ENCODE data around the gene TBL1X.

TBL1X gene

GRCh38 chrX:9746148-9746888, 281.5 kb downstream of the TBL1X start:
- Histone ChIP-seq H3K4me3 (ENCODE audit: low read length) (no peak overlapping the region), H3K36me3 (replicated peaks; ENCODE audit: low read depth, low read length) (no peaks in the 10 kb centered on the region), H3K4me1 (ENCODE audit: low read length) (peaks cover 17% of the 10 kb centered on the region), H3K9me3 (ENCODE audit: insufficient read depth, low read length) (no peaks in the 10 kb centered on the region), H3K27ac (ENCODE audit: low read length) (no peak overlapping the region), H4K20me1 (ENCODE audit: insufficient read depth, low read length) (no peaks in the 10 kb centered on the region), H3K27me3 (ENCODE audit: low read depth, low read length) (no peaks in the 10 kb centered on the region), H3K4me2 (ENCODE audit: low read length) (no peak overlapping the region), H3K9ac (ENCODE audit: low read length) (no peak overlapping the region), H2AFZ (ENCODE audit: low read depth, low read length) (no peak overlapping the region), H3K79me2 (ENCODE audit: low read length) (no peaks in the 10 kb centered on the region)
- TF ChIP-seq EZH2phosphoT487 (IDR thresholded peaks at IDR 0.05; ENCODE audit: low read depth): no peak
- TF ChIP-seq CTCF (IDR thresholded peaks at IDR 0.05; ENCODE audit: low read depth, low read length): no peak

- H2AFZ ChIP-seq (ENCODE audit: low read depth, low read length): no peak overlapping the region
- H3K36me3 ChIP-seq (replicated peaks; ENCODE audit: low read depth, low read length): no peaks in the 10 kb centered on the region
- no peaks in the 10 kb centered on the region for H3K27me3 ChIP-seq (ENCODE audit: low read depth, low read length)
- H3K79me2 ChIP-seq (ENCODE audit: low read length): no peaks in the 10 kb centered on the region
- no peak overlapping the region for H3K27ac ChIP-seq (ENCODE audit: low read length)
- H3K4me2 ChIP-seq (ENCODE audit: low read length): no peak overlapping the region
- H3K4me3 ChIP-seq (ENCODE audit: low read length): no peak overlapping the region
- no peaks in the 10 kb centered on the region for H3K9me3 ChIP-seq (ENCODE audit: insufficient read depth, low read length)
- TF ChIP-seq CTCF (IDR thresholded peaks at IDR 0.05; ENCODE audit: low read depth, low read length): no peak
- no peak for TF ChIP-seq EZH2phosphoT487 (IDR thresholded peaks at IDR 0.05; ENCODE audit: low read depth)
- peaks cover 17% of the 10 kb centered on the region for H3K4me1 ChIP-seq (ENCODE audit: low read length)
- no peaks in the 10 kb centered on the region for H4K20me1 ChIP-seq (ENCODE audit: insufficient read depth, low read length)
- H3K9ac ChIP-seq (ENCODE audit: low read length): no peak overlapping the region
Observed at GRCh38 chrX:9747644-9748043, 282.8 kb downstream of the TBL1X start.

- peak overlapping the region; percentile 22; the same call in 1 of the 2 replicates for H3K4me2 ChIP-seq (ENCODE audit: low read length)
- H3K27me3 ChIP-seq (ENCODE audit: low read depth, low read length): no peaks in the 10 kb centered on the region
- no peak overlapping the region for H3K9ac ChIP-seq (ENCODE audit: low read length)
- no peaks in the 10 kb centered on the region for H4K20me1 ChIP-seq (ENCODE audit: insufficient read depth, low read length)
- no peak for TF ChIP-seq EZH2phosphoT487 (IDR thresholded peaks at IDR 0.05; ENCODE audit: low read depth)
- no peak for TF ChIP-seq CTCF (IDR thresholded peaks at IDR 0.05; ENCODE audit: low read depth, low read length)
- H3K4me1 ChIP-seq (ENCODE audit: low read length): peaks cover 17% of the 10 kb centered on the region
- H2AFZ ChIP-seq (ENCODE audit: low read depth, low read length): no peak overlapping the region
- no peaks in the 10 kb centered on the region for H3K9me3 ChIP-seq (ENCODE audit: insufficient read depth, low read length)
- no peaks in the 10 kb centered on the region for H3K36me3 ChIP-seq (replicated peaks; ENCODE audit: low read depth, low read length)
- no peak overlapping the region for H3K27ac ChIP-seq (ENCODE audit: low read length)
- no peak overlapping the region for H3K4me3 ChIP-seq (ENCODE audit: low read length)
- H3K79me2 ChIP-seq (ENCODE audit: low read length): no peaks in the 10 kb centered on the region
Observed at GRCh38 chrX:9749146-9749692, 284.4 kb downstream of the TBL1X start.

GRCh38 chrX:9757366-9757765, 292.5 kb downstream of the TBL1X start:
- no peak overlapping the region for H3K4me3 ChIP-seq (ENCODE audit: low read length)
- H3K27me3 ChIP-seq (ENCODE audit: low read depth, low read length): no peaks in the 10 kb centered on the region
- no peaks in the 10 kb centered on the region for H4K20me1 ChIP-seq (ENCODE audit: insufficient read depth, low read length)

More at GRCh38 chrX:9757366-9757765, 292.5 kb downstream of the TBL1X start:
- Histone ChIP-seq H3K79me2 (ENCODE audit: low read length) (no peaks in the 10 kb centered on the region), H3K9ac (ENCODE audit: low read length) (no peak overlapping the region), H3K9me3 (ENCODE audit: insufficient read depth, low read length) (no peaks in the 10 kb centered on the region), H3K27ac (ENCODE audit: low read length) (no peak overlapping the region), H3K4me1 (ENCODE audit: low read length) (no peaks in the 10 kb centered on the region), H2AFZ (ENCODE audit: low read depth, low read length) (no peak overlapping the region), H3K36me3 (replicated peaks; ENCODE audit: low read depth, low read length) (no peaks in the 10 kb centered on the region), H3K4me2 (ENCODE audit: low read length) (no peak overlapping the region)
- TF ChIP-seq EZH2phosphoT487 (IDR thresholded peaks at IDR 0.05; ENCODE audit: low read depth): no peak
- TF ChIP-seq CTCF (IDR thresholded peaks at IDR 0.05; ENCODE audit: low read depth, low read length): no peak
